ENCODE measurements around the gene URB1.
"Not testable (repeated sequence)": the region's sequence is repeated elsewhere in the genome, so short reads cannot be mapped to it uniquely, and the experiment has no call there.

URB1 gene, protein sequence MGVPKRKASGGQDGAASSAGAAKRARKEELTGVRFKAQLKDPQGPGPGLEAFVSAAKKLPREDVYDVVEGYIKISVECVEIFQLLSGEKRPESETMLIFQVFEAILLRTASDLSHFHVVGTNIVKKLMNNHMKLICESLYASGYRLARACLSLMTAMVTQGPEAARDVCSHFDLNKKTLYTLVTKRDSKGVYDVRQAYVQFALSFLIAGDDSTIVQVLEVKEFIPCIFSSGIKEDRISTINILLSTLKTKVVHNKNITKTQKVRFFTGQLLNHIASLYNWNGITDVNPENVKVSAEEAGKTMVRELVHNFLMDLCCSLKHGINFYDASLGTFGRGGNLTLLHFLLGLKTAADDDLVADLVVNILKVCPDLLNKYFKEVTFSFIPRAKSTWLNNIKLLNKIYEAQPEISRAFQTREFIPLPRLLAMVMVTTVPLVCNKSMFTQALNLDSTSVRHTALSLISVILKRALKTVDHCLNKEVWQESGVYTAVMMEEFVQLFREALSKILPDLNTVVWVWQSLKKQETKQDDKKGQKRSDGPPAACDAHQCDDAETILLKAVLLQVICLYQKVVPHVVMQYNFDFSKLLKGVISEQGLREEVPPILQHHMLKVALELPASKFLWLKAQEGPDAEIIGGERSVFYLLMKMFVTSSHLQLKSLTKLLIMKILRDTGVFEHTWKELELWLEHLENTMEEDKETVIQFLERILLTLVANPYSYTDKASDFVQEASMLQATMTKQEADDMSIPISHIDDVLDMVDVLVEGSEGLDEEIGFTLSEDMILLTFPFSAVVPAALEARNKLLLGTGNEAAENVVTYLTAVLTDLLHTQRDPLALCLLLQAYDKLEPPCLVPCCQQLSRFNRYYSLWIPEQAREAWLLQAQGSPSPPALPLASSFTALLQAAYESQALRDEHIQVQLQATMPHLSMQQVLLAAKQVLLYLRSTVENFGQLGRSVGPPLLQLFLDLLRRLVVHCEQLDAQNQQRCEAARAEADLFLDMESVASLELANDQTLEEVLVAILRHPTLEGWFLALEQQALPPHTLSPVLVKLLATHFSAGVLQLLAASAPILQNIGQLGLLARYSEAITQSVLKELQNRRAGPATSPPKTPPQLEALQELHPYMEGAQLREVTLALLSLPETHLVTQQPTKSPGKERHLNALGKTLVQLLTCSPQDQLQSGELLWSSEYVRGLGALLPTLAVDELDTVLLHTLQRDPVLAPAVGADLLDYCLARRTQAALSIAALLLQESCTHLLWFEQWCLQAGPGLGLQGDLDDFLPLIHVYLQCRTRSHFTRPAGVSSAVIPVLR (N-terminal part only)

GRCh38 chr21:32392880-32393676, at the start of gene URB1:
Gene URB1 (minus strand): TSS chr21:32393012. CDS start chr21:32392910, 102 bp downstream.
- H3K4me3 ChIP-seq (ENCODE audit: low read depth, low read length): peak within 1 kb of the TSS; percentile 86
- peak; percentile 87 for DNase-seq (ENCODE audit: low read depth)
- TF ChIP-seq MYC (IDR thresholded peaks at IDR 0.05; ENCODE audit: low read depth, low read length) (peak; percentile 98), POLR2A (IDR thresholded peaks at IDR 0.05; ENCODE audit: extremely low read depth, insufficient read length) (peak; percentile 68)
- TF ChIP-seq, protein P1, sequence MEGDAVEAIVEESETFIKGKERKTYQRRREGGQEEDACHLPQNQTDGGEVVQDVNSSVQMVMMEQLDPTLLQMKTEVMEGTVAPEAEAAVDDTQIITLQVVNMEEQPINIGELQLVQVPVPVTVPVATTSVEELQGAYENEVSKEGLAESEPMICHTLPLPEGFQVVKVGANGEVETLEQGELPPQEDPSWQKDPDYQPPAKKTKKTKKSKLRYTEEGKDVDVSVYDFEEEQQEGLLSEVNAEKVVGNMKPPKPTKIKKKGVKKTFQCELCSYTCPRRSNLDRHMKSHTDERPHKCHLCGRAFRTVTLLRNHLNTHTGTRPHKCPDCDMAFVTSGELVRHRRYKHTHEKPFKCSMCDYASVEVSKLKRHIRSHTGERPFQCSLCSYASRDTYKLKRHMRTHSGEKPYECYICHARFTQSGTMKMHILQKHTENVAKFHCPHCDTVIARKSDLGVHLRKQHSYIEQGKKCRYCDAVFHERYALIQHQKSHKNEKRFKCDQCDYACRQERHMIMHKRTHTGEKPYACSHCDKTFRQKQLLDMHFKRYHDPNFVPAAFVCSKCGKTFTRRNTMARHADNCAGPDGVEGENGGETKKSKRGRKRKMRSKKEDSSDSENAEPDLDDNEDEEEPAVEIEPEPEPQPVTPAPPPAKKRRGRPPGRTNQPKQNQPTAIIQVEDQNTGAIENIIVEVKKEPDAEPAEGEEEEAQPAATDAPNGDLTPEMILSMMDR (IDR thresholded peaks at IDR 0.05; ENCODE audit: low read depth, low read length): no peak
- TF ChIP-seq, protein P2, sequence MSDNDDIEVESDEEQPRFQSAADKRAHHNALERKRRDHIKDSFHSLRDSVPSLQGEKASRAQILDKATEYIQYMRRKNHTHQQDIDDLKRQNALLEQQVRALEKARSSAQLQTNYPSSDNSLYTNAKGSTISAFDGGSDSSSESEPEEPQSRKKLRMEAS (IDR thresholded peaks at IDR 0.05; ENCODE audit: low read depth, low read length): peak; percentile 97

- TF ChIP-seq POLR2A (IDR thresholded peaks at IDR 0.05; ENCODE audit: extremely low read depth, insufficient read length): no peak
- TF ChIP-seq MYC (IDR thresholded peaks at IDR 0.05; ENCODE audit: low read depth, low read length): no peak
- TF ChIP-seq, protein P1 (IDR thresholded peaks at IDR 0.05; ENCODE audit: low read depth, low read length): no peak
- TF ChIP-seq, protein P2 (IDR thresholded peaks at IDR 0.05; ENCODE audit: low read depth, low read length): no peak
- no peak overlapping the region for H3K4me3 ChIP-seq (ENCODE audit: low read depth, low read length)
- no peak for DNase-seq (ENCODE audit: low read depth)
Observed at GRCh38 chr21:32437729-32438128, 44.9 kb upstream of the URB1 start.

GRCh38 chr21:32432982-32433660, 40.3 kb upstream of the URB1 start:
- H3K4me3 ChIP-seq (ENCODE audit: low read depth, low read length); DNase-seq (ENCODE audit: low read depth): not testable (repeated sequence)

DNA sequence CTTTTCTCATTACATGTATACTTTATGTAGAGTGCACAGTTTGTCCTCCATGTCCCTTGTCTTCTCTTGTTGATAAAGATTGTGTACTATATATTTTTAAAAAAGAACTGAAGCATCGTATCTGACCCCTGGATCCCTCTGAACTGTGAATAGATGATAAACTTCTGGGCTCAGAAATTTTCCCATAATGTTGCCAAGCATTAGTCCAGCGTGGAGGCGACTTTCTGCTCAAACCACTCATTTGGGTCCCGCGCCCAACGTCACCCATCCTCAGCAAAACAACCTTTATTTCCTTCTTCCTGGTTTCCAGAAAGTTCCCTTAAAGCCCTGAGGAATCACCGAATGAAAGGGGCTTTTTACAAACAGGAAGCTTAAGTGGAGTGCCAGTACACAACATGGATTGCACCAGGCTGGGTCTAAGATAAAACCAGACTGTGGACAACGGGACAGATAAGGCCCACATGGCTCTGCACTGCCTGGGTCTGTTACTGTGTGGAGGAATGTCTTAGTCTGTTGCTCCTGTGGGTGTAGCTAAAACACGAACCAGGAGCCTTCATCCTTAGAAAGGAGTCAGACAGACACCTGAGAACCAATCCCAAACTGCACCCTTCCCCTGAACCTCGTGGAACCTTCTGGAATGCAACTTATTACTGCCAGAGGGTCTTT, 35.3 kb upstream of the URB1 start:
- DNase-seq (ENCODE audit: low read depth): no peak
- no peak overlapping the region for H3K4me3 ChIP-seq (ENCODE audit: low read depth, low read length)
- no peak for TF ChIP-seq POLR2A (IDR thresholded peaks at IDR 0.05; ENCODE audit: extremely low read depth, insufficient read length)
- TF ChIP-seq, protein P1 (IDR thresholded peaks at IDR 0.05; ENCODE audit: low read depth, low read length): no peak
- TF ChIP-seq MYC (IDR thresholded peaks at IDR 0.05; ENCODE audit: low read depth, low read length): no peak
- TF ChIP-seq, protein P2 (IDR thresholded peaks at IDR 0.05; ENCODE audit: low read depth, low read length): no peak

DNA sequence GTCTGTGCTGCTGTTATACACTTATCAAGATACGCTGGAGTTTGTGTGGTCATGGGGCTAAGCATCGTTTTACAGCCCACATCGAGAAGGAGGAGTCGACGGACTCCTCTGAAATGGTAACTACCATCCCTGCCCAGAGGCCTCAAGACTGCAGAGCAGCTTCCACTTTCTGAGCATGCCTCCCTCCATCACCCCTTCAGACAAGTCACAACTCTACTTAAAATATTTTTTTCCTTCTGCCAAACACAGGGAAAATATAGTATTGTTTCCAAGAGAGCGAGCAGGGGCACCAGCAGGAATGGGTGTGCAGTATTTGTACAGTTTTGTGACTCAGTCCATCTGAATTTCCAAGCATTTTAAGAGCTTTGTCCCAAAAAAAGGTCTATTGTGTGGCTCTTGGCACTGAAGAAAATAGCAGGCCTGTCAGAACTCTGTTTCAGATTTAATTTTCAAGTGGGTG, 33.8 kb upstream of the URB1 start:
- H3K4me3 ChIP-seq (ENCODE audit: low read depth, low read length): no peak overlapping the region
- TF ChIP-seq MYC (IDR thresholded peaks at IDR 0.05; ENCODE audit: low read depth, low read length) (no peak), POLR2A (IDR thresholded peaks at IDR 0.05; ENCODE audit: extremely low read depth, insufficient read length) (no peak)
- TF ChIP-seq, protein P1 (IDR thresholded peaks at IDR 0.05; ENCODE audit: low read depth, low read length): no peak
- TF ChIP-seq, protein P2 (IDR thresholded peaks at IDR 0.05; ENCODE audit: low read depth, low read length): no peak
- no peak for DNase-seq (ENCODE audit: low read depth)

Data from NB4 (cell line).